Retinal pigment epithelial cell (primary cell): ENCODE data around the gene LPXN.

Source experiments
- DNase-seq: peaks from one replicate; pipeline ENCODE4 v3.0.0-alpha.2; 2010; ENCODE audit warnings: low read depth
- H3K4me3 ChIP-seq: 2 replicates; pipeline ENCODE4 v1.5.1; 2011; ENCODE audit warnings: mild to moderate bottlenecking, low read length, control low read depth, moderate library complexity
- CTCF ChIP-seq: conservative IDR thresholded peaks from 2 replicates; pipeline ENCODE4 v1.5.1; 2011; ENCODE audit warnings: low read depth, low read length, control low read depth, inconsistent platforms

The LPXN gene

DNA sequence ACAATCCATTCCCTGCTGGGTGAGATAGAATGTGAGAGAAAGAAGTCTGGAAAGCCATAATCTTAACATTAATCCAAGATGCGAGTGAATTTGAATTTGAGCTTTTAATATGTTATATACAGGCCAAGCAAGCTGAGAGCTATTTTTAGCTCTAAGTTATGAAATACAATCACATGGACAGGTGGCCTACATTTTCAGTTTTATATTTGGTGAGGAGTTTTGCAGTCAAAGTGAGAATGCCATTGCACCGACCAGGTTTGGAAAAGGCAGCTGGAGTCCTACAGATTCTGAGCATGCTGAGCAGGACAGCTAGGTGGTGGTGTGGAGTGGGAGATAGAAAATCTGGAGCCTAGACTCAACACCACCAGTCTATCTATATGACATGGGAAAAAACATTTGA lies 79.8 kb downstream of the LPXN start:
- no peak for TF ChIP-seq CTCF
- no peak for DNase-seq
- H3K4me3 ChIP-seq, result no peak overlapping the region

DNA sequence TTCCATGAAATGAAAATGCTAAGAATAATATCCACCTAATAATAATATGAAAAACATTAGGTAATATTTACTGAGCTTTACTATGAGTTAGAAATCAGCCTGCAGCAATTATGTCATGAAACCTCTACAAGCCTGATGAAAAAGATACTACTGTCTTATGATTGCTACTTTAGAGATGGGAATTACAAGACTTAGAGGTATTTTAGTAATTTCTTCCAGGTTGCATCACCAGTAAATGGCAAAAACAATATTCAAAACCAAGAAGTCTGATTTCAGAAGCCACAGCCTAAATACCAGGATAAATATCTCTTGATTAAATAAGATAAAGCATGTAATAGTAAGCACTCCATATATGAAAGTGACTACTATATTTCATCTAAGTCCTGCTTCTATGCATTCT lies 81.6 kb downstream of the LPXN start:
- H3K4me3 ChIP-seq, result no peak overlapping the region
- no peak for DNase-seq
- no peak for TF ChIP-seq CTCF

DNA sequence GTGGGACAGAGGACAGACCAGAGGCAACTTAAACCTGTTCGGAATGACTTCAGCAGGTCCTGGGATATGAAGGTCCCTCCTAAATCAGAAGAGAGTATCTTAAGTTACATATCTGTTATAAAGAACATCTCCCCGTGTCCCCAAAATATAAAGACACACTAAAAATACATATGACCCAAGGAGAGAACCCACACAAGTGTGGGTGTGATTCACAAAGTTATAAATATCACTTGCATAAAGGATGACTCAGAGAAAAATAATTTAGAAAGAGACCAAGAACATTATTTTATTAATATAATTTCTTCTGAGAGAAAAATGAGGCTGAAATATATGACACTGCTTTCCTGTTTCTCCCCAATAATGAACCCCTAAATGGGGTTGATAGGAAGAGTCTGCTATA lies 82.0 kb downstream of the LPXN start:
- no peak for TF ChIP-seq CTCF
- no peak overlapping the region for H3K4me3 ChIP-seq
- no peak for DNase-seq

- H3K4me3 ChIP-seq, result no peak overlapping the region
- DNase-seq, result no peak
- TF ChIP-seq CTCF, result no peak
Measured at GRCh38 chr11:58490827-58491226, 84.8 kb downstream of the LPXN start.

DNA sequence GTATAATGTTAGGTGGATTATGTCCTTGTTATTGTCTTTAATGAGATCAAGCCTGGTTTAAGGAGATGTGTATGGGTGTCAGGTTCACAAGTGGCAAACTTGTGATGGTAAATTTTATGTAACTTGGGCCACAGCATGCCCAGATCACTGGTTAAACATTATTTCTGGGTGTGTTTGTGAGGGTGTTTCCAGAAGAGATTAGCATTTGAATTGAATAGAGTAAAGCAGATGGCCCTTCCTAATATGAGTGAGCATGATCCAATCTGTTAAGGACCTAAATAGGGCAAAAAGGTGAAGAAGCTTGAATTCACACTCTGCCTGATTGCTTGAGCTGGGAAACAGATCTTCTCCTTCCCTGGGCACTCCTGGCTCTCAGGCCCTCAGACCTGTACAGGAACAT lies 88.5 kb downstream of the LPXN start:
- no peak overlapping the region for H3K4me3 ChIP-seq
- no peak for DNase-seq
- no peak for TF ChIP-seq CTCF

GRCh38 chr11:58485961-58486360 lies 89.7 kb downstream of the LPXN start:
- H3K4me3 ChIP-seq, result no peak overlapping the region
- DNase-seq, result no peak
- no peak for TF ChIP-seq CTCF
